Measurements from ENCODE around the gene FOXE1. TPM values are rescaled to one million over a fixed set of nuclear protein-coding genes. Genes with fewer than 3 reads are reported as not detected.

The FOXE1 gene
- total and polyA plus RNA-seq, 2 experiments from 2014 or later: 0.45 TPM; not detected in 1

- no peak overlapping the region; the same call in 1 of the 2 replicates for H3K27ac Mint-ChIP-seq
- no peak overlapping the region for H2AFZ ChIP-seq
- no peak overlapping the region for H3K4me2 ChIP-seq
- H3K27ac ChIP-seq (ENCODE audit: low read depth): no peak overlapping the region
- TF ChIP-seq EZH2 (IDR thresholded peaks at IDR 0.05; ENCODE audit: low read depth, unreplicated experiment) (no peak), STAT1 (IDR thresholded peaks at IDR 0.05; ENCODE audit: unreplicated experiment) (no peak), JUNB (IDR thresholded peaks at IDR 0.05; ENCODE audit: unreplicated experiment) (no peak), NANOG (IDR thresholded peaks at IDR 0.05; ENCODE audit: borderline replicate concordance) (no peak), ZNF114 (CRISPR knock-in tag; IDR thresholded peaks at IDR 0.05) (no peak), CREB1 (CRISPR knock-in tag; IDR thresholded peaks at IDR 0.05; ENCODE audit: low read depth) (no peak), EZH2phosphoT487 (IDR thresholded peaks at IDR 0.05; ENCODE audit: unreplicated experiment) (no peak), CTCF (conservative IDR thresholded peaks at IDR 0.05; ENCODE audit: low read depth in 2 of 2) (no peak), ETS1 (IDR thresholded peaks at IDR 0.05) (no peak), ZNF331 (CRISPR knock-in tag; IDR thresholded peaks at IDR 0.05; ENCODE audit: low read depth) (no peak), POLR2AphosphoS5 (IDR thresholded peaks at IDR 0.05; ENCODE audit: low read depth) (no peak), REST (IDR thresholded peaks at IDR 0.05; ENCODE audit: unreplicated experiment) (no peak), ZNF462 (CRISPR knock-in tag; IDR thresholded peaks at IDR 0.05) (no peak)
- no peaks in the 10 kb centered on the region; the same call in 1 of the 2 replicates for H3K27me3 ChIP-seq (ENCODE audit: insufficient read depth)
- H4K20me1 ChIP-seq (replicated peaks; ENCODE audit: insufficient read depth): no peaks in the 10 kb centered on the region
- peaks cover 8% of the 10 kb centered on the region for H3K9me2 ChIP-seq (ENCODE audit: insufficient read depth)
- H3K79me2 ChIP-seq (replicated peaks; ENCODE audit: insufficient read depth): no peaks in the 10 kb centered on the region
- no peak for ATAC-seq
- no peak for DNase-seq (ENCODE audit: low spot score)
- peaks cover 8% of the 10 kb centered on the region for H3K27me3 Mint-ChIP-seq (ENCODE audit: insufficient read depth, low read depth, poor library complexity)
- no peak overlapping the region for H3K4me3 ChIP-seq
- peaks cover 4% of the 10 kb centered on the region; the same call in 1 of the 3 replicates for H3K36me3 Mint-ChIP-seq (ENCODE audit: low read depth)
- no peak overlapping the region for H3K4me3 Mint-ChIP-seq
- H3K4me1 ChIP-seq (ENCODE audit: insufficient read depth): peaks cover 9% of the 10 kb centered on the region; the same call in 1 of the 2 replicates
- peaks cover 20% of the 10 kb centered on the region; the same call in 2 of the 3 replicates for H3K9me3 Mint-ChIP-seq
- H3K36me3 ChIP-seq (ENCODE audit: insufficient read depth): no peaks in the 10 kb centered on the region
- H3F3A ChIP-seq (replicated peaks; ENCODE audit: low read depth): no peaks in the 10 kb centered on the region
- H3K4me1 Mint-ChIP-seq: peaks cover 12% of the 10 kb centered on the region
Observed at GRCh38 chr9:97873882-97874281, 20.9 kb downstream of the FOXE1 start.
